Fibroblast of skin of abdomen (primary cell): ENCODE results near the gene NOD2.

Experiments used
- DNase-seq: peaks from one replicate; pipeline ENCODE4 v3.0.0-alpha.2; 2013

Gene NOD2

GRCh38 chr16:50743581-50744225 is 50.3 kb downstream of the NOD2 start:
- no peak for DNase-seq

GRCh38 chr16:50744881-50745280 is 51.5 kb downstream of the NOD2 start:
- no peak for DNase-seq

GRCh38 chr16:50745940-50746339 is 52.5 kb downstream of the NOD2 start:
- no peak for DNase-seq

- DNase-seq, result no peak
These were observed 54.0 kb downstream of the NOD2 start for GRCh38 chr16:50747207-50747956.

GRCh38 chr16:50751528-50751927 is 58.1 kb downstream of the NOD2 start:
- no peak for DNase-seq

GRCh38 chr16:50752471-50753235 is 59.2 kb downstream of the NOD2 start:
- DNase-seq, result no peak

- no peak for DNase-seq
These were observed 63.1 kb downstream of the NOD2 start for GRCh38 chr16:50756473-50756872.

GRCh38 chr16:50761267-50761666 is 67.9 kb downstream of the NOD2 start:
- DNase-seq, result no peak

GRCh38 chr16:50762241-50762640 is 68.8 kb downstream of the NOD2 start:
- DNase-seq, result no peak

- peak; percentile 29 for DNase-seq
These were observed 69.8 kb downstream of the NOD2 start for GRCh38 chr16:50763211-50763610.

- DNase-seq, result no peak
These were observed 71.9 kb downstream of the NOD2 start for GRCh38 chr16:50765260-50765659.

- DNase-seq, result no peak
These were observed 72.5 kb downstream of the NOD2 start for GRCh38 chr16:50765861-50766260.

GRCh38 chr16:50767197-50767596 is 73.8 kb downstream of the NOD2 start:
- DNase-seq, result no peak

GRCh38 chr16:50771366-50771765 is 78.0 kb downstream of the NOD2 start:
- peak; percentile 53 for DNase-seq

GRCh38 chr16:50774405-50774804 is 81.0 kb downstream of the NOD2 start:
- no peak for DNase-seq

- DNase-seq, result no peak
These were observed 81.6 kb downstream of the NOD2 start for GRCh38 chr16:50774960-50775359.

GRCh38 chr16:50776037-50776436 is 82.6 kb downstream of the NOD2 start:
- no peak for DNase-seq

GRCh38 chr16:50778284-50779163 is 85.1 kb downstream of the NOD2 start:
- no peak for DNase-seq

GRCh38 chr16:50781043-50781442 is 87.6 kb downstream of the NOD2 start:
- no peak for DNase-seq

GRCh38 chr16:50781518-50781917 is 88.1 kb downstream of the NOD2 start:
- no peak for DNase-seq
